ENCODE data around the gene STX12.

STX12 gene

DNA sequence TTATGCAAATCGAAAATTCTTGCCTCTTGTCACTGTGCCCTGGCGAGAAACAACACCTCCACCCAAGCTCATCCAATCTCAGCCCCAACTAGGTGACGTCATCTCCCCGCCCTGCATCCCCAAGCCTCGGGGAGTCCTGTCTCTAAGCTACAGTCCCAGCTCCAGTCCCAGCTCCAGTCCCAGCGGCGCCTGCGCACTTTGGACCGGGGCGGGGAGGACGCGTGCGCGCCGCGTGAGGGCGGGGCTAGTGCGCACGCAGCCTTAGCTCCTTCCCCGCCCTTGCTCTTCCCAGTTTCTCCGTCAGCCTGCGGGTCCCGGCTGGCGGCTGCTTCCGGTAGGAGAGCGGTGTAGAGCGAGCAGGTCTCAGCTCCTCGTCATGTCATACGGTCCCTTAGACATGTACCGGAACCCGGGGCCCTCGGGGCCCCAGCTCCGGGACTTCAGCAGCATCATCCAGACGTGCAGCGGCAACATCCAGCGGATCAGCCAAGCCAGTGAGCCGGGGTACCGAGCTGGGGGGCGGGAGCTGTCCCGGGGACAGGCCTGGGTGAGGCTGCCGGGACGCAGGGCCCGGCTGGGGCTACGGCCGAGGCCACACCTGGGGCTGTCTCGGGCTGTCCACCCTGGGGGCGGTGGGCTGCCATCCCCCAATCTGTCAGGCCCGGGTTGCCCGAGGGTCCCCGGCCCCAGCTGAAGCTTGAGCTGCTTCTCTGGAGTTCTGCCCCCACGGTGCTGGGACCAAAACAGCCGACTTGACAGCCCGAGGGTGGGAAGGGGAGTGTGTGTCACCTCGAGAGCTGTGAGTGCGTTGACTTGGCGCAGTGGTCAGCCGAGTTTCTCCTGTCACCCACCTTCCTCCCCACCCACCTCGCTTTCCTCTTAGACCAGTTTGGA lies at the start of gene STX12:
Gene STX12 (plus strand): TSS at position 288 of the 894 bp plus-strand sequence. CDS start 89 bp downstream, at position 377.
- peak; percentile 97 to 99 (median 98) for DNase-seq (ENCODE audit: low read depth in 3 of 3)

DNA sequence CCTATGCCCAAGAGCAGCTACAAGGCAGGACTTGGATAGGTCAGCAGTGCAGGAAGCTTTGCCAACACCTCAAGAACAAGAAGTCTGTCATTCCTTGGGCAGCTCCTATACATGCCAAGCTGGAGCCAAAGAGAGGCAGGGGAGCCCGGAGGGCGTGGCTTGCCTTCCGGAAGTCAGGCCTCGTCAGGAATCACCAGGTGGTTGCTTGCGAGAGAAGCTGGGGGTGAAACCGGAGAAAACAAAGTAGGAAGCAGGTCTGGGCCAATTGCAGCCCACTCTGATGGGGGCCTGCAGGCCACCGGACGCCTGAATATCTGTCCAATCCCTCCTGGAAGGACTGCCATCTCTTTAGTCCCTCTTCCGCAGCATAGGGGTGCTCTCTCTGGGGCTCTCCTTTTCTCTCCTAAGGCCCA lies 48.1 kb upstream of the STX12 start:
- DNase-seq (ENCODE audit: low read depth in 3 of 3) = no peak

DNA sequence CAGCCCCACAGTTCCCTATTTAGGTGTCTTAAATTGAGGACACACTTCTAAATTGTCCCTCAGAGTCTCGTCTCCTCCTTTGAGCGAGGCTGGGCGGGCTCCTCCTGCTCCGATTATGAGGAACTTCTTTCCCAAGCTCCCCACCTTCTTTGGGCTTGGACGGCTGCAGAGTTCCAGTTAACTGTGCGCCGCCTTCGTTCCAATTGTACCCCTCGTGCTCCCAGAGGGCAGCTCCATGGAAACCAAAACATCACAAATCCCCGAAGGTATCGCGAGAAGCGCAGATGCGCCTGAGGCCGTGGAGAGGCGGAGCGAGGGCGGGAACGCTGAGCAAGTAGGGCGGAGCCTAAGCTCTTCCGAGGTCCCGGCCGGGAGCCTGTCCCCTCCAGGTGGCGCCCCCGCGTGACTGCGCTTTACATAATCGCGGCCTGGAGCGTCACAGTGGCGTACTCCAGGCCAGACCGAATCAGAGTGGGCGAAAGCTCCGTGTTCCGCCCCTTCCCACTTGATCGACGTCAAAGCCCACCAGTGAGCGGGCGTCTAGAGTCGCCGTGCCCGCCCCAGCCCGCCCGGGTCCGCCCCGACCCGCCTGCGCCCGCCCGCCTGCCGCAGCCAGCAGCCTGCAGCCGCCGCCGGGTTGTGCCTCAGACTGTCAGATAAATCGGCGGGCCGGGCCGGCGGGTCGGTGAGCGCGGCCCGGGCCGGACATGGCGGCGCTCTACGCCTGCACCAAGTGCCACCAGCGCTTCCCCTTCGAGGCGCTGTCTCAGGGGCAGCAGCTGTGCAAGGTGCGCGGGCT lies 47.4 kb upstream of the STX12 start, which contains the start of gene FAM76A:
Gene FAM76A (plus strand): TSS at position 588 of the 799 bp plus-strand sequence. CDS start 120 bp downstream, at position 708.
- DNase-seq (ENCODE audit: low read depth in 3 of 3) = peak; percentile 98 to 99 (median 98)

DNA sequence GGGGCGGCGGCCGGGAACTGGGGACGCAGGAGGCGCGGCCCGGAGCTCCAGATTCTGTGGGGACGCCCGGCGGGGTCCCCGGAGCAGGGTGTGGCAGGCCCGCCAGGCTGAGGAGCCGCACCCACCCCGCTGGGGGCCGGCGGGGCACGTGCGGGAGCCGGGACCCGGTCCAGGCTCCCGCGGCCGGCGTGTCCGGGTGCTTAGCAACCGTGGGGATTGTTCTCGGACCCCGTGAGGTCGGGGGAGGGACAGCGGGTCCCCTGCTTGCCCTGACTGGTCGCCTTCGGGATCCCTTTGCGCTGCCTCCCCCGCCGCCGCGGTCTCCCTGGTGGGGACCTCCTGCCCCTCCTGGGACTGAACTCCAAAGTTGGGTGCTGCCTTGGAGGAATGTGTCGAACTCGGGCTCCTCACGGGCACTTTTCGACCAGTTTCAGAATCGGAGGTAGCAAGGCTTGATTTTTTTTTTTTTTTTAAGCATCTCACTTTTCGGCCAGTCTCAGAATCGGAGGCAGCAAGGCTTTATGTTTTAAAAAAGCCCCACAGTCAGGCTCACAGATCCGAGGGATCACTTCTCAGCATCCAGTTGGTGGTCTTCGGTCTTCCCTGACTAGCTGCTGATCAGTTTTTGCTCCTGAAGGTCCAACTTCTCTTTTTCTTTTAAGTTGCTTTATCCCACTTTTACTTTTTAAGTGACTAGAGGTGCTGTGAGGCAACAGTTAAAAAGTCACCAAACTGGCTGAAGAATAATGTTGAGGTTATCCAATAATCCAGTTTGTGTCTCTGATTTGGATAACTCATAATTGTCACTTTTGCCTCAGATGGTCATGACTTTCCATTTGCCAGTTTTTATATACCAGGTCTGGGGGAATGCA lies 46.6 kb upstream of the STX12 start:
- DNase-seq (ENCODE audit: low read depth in 3 of 3) = peak in 2 of 3 experiments; percentile 2 to 44

DNA sequence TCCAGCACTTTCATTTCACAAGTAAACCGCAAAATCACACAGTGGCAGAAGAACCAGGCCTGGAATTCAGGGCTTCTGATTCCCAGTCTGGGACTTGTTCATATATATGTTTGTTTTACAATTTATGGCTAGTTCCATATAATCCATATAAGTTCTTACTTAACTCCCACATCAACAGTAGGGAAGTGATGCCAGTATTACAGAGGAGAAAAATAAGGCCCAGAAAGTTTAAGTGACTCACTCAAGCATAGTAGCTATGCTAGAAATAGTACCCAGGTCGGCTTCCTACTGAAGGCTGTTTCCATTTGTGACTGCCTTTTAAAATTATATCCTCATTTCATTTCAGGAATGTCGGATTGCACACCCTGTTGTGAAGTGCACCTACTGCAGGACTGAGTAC lies 45.9 kb upstream of the STX12 start:
- DNase-seq (ENCODE audit: low read depth in 3 of 3) = no peak

DNA sequence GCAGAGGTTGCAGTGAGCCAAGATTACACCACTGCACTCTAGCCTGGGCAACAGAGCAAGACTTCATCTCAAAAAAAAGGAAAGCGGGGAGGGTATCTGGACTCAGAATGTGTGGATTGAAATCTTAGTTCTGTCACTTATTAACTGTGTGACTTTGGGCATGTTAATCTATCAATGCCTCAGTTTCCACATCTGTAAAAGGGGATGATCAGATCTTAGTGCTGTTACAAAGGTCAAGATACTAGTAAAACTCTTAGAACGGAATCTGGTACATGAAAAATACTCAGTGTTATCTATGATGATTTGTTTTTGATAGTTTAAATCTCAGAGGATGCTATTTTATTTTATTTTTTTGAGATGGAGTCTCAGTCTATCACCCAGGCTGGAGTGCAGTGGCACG lies 36.8 kb upstream of the STX12 start:
- DNase-seq (ENCODE audit: low read depth in 3 of 3) = no peak

DNA sequence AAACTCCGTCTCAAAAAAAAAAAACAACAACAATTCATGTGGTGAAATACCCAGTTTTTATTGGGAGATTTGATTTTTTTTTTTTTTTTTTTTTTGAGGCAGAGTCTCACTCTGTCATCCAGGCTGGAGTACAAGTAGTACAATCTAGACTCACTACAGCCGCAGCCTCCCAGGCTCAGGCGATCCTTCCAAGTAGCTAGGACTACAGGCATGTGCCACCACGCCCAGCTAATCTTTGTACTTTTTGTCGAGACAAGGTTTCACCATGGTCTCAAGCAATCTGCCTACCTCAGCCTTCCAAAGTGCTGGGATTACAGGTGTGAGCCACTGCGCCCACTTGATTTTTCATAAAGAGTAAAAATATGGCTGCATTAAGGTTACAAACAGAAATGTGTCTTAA lies 31.9 kb upstream of the STX12 start:
- DNase-seq (ENCODE audit: low read depth in 3 of 3) = no peak

DNA sequence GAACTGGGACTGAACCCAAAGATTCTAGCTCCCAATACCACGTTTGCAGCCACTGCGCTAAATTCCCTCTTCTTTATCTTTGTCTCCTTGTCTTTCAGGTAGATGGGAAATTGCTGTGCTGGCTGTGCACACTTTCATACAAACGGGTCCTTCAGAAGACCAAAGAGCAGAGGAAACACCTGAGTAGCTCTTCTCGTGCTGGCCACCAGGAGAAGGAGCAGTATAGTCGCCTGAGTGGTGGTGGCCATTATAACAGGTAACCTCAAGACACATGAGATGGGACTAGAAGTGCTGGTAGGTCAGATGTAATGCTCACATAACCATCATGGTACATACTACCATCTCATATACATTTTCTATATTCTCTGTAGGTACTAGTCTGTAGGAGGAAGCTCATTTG lies 28.5 kb upstream of the STX12 start:
- DNase-seq (ENCODE audit: low read depth in 3 of 3) = no peak

DNA sequence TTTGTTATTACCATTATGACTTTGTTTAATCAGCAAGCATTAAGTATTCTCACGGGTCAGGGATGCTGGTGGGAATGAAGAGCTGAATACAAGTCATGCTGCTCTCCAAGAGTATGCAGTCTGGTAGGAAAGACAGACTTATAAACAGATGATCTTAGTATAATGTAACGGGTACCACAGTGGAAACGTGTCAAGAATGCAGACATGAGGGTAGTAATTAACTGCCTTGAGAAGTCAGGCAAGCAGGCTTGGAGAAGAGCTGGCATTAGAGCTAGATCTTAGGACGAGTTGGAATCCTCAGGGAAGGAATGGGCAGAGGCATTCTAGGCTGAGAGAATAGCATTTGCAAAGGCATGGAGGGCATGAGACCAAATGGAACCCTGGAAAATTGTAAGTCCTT lies 27.6 kb upstream of the STX12 start:
- DNase-seq (ENCODE audit: low read depth in 3 of 3) = no peak

DNA sequence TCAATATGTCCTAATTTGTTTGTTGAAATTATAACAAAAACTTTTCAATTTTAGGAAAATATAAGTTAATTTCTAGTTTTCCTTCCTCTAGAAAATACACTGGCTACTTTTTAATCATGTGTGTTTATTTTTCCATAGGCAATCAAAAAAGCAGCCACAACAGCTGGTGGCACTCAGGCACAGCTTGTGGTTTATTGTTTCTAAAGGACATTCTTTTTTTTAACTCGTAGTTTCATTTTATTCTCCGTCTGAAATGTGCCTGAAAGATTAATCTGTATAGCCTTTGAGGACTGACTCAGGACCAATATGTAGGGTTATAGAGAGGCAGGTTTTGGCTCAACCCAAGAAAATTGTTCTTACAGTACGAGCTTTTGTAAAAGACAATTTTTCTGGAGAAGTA lies 20.7 kb upstream of the STX12 start:
- DNase-seq (ENCODE audit: low read depth in 3 of 3) = no peak

DNA sequence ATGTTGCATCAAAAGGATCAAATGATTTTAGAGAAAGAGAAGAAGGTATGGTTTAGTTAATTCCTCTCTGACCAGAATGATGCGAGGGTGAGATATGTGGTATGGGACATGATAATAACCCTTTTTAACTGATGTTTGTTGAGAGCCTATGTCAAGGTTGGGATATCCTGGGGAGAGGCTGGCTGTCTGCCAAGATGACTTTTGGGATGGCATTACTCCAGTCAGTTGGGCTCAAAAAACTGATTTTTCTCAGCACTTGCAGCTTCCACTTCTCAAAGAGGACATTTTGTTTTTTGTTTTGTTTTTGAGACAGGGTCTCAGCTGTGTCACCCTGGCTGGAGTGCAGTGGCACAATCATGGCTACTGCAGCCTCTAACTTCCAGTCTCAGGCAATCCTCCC lies 17.7 kb upstream of the STX12 start:
- no peak for DNase-seq (ENCODE audit: low read depth in 3 of 3)

DNA sequence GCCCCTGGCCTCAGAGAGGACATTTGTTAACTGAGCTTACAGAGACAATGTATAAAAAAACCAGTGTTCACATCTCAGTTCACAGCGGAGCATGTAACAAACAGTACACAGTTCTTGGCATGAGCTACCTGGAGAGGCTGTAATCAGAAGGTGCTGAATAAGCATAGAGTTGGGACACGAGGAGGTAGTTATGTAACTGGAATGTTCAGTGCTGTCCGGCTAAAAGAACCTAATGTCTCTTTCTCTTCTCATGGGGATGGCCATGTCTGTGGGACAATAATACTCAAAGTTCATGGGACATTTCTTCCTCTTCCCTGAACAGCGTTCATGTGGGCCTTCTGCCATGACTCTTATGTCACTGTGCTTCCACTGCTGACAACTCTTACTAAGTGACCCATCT lies 17.2 kb upstream of the STX12 start:
- no peak for DNase-seq (ENCODE audit: low read depth in 3 of 3)

DNA sequence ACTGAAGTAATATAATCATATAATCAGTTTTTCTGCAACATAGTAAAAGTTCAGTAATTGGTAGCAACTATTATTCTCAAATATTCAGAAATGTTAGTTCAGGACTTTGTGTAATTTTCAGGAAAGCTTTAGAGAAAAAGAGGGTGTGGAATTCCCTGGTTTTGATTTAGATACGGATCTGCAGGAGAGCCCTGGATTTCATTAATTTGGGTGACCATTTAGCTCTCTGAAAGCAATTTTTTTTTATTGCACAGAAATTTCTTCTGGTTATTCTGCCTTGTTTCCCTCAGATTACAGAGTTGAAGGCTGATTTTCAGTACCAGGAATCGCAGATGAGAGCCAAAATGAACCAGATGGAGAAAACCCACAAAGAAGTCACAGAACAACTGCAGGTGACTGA lies 13.8 kb upstream of the STX12 start:
- DNase-seq (ENCODE audit: low read depth in 3 of 3) = no peak

DNA sequence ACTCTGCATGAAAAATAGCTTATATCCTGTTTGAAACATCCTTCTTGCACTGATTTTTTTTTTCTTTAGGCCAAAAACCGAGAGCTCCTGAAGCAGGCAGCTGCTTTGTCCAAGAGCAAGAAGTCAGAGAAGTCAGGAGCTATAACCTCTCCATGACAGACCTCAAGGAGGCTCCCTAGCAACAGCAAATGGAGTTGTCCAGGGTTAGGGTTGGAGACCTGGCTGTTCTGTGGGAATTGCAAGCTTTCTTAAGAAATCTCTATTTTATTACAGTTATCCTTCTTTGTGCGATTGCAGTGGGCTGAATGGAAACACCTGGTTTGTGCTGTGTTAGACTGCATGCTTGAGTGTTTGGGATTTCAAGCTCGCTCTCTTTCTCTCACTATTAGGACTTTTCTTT lies 12.6 kb upstream of the STX12 start:
- no peak for DNase-seq (ENCODE audit: low read depth in 3 of 3)

DNA sequence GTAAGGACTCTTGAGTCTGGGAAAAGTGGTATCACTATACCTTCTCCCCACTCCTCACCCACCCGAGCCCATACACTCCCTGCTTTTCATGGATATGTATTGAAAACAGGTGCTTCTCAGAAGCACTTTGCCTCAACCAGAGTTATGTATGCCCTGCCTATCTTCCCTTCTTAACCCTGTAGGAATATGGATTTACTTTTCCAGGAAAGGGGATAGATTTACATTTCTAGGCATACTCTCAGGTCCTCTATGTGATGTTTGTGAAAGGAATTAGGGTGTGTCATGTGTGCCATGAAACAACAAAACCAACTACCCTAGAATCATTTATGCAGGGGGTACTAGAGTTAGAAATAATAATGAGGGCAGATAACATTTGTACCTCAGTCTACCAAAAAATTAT lies 11.0 kb upstream of the STX12 start:
- DNase-seq (ENCODE audit: low read depth in 3 of 3) = no peak

DNA sequence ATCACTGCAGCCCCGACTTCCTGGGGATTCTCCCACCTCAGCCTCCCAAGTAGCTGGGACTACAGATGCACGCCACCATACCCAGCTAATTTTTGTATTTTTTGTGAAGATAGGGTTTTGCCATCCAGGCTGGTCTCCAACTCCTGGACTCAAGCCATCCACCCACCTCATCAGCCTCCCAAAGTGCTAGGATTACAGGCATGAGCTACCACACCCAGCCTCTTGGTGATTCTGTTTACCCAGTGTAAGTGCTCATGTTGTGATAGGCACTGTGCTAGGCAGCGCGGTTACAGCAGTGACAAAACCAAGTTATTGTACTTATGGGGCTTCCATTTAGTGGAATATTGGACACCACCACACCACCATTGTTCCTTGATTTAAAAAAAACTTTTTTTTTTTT lies 9.7 kb upstream of the STX12 start:
- no peak for DNase-seq (ENCODE audit: low read depth in 3 of 3)

DNA sequence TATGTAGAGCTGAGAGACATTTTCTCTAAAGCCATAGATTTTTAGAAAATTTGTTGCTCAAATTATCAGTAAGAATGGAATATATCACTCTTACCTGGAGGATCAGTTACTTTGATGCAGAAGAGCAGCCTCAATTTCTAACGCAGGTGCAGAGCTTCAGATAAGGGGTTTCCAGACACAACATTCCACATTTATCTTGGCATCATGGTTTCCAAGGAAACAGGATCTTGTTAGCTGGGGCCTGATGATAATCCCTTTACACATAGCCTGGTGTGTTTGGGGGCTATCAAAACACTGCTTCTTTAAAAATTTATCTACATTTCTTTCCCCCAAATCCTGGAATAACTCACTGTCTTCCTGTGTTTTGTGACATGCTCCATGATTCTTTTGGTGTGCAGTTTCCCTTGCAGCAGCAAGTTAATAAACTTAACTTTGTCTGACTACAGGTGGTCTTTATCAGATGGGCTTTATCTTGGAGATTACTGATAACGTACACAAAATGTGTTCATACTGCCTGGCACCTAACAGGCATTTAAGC lies 2.7 kb upstream of the STX12 start:
- DNase-seq (ENCODE audit: low read depth in 3 of 3) = no peak

DNA sequence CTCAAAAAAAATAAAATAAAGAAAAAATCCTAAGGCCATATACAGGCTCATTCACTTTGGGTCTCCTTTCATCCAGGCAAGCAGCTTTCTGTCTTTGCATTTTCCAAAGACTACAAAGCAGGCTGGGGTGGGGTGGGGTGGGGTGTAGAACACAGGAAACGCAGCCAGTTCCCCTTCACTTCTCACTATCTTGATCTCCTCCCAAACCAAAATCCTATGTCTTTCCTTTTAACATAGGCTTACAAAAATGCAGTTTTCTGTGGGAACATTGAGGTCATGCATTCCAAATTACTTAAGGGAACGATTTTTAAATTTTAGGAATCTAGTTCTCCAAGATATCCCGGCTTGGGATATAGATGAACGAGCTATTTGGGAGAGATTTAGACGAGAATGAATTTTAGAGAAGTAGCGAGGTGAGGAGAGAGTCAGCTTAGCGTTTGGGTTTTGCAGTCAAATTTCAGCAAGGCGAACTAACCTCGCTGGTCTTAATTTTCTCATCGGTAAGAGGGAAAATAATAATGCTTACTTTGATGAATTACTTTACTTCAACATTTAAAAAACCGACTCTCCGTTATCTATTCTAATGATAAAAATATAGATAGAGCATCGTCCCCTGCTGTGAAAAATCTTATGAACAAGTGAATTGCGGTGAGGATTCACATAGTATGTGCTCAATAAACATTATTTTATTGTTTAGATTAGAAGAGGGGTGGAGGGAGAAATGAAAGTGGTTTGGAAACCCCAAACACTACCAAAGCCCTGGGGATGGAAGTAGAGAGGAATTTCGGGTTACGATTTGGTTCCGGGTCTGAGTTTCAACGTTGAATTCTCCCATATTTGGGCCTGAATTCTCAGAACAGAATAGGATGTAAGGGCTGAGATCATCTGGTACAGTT lies 735 bp upstream of the STX12 start:
- DNase-seq (ENCODE audit: low read depth in 3 of 3) = no peak

DNA sequence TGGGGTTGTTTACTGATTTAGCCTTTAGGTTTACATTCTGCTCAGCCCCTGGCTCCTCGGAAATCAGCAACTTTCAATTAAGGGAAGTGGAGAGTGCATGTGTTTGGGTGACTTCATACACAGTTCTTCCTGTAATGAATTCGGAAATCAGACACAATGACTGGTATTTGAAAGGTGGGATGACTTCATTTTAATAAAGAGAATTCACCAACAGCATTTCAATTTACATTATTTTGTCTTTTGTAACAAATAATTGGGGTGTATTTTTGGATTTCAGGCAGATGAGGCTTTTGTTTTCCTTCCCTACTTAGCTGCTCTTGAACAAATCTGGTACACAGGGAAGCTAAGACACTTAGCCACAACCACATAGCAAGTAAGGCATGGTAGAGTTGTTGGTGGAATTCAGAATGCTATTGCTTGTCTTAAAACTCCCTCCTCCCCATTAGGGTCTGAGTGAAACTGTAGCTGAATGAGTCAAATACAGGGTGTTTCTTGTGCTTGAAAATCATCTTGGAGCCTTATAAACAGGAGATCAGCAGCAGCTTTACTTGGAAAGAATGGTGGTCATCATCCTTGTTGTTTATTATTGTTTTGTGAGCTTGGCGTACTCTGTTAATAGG lies 917 bp downstream of the STX12 start:
- DNase-seq (ENCODE audit: low read depth in 3 of 3) = no peak

DNA sequence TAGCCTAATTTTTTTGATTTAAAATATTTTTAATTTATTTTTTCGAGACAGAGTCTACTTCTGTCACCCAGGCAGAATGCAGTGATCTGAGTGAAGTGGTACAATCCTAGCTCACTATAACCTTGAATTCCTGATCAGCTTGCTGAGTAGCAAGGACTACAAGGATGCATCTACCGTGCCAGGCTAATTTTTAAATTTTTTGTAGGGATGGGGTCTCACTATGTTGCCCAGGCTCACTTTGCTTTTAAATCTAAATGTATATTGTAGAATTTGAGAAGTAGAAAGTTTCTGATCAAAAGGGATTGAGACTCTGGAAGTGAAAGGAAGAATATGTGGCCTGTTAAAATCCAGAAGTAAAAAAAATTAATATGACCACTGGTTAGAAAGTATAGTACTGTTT lies 1.6 kb downstream of the STX12 start:
- DNase-seq (ENCODE audit: low read depth in 3 of 3) = no peak

All from stimulated activated CD4-positive, alpha-beta T cell treated with anti-CD3 and anti-CD28 coated beads, TNF-alpha, amount 100 ng/mL, for 24 hours (primary cell).